Measurements from ENCODE around the gene AZI2.

- TF ChIP-seq CTCF (IDR thresholded peaks at IDR 0.05): no peak
- no peak for TF ChIP-seq POLR2A (IDR thresholded peaks at IDR 0.05)
These were observed 32.9 kb downstream of the AZI2 start for GRCh38 chr3:28315711-28316110.
